IMR-90 (cell line): ENCODE data around the gene KIRREL2. TPM values are rescaled to one million over a fixed set of nuclear protein-coding genes. Genes with fewer than 3 reads are reported as not detected.
A peak's percentile ranks its signal among the peaks of the same experiment; 100 is the strongest.

Experiments used
- ATAC-seq: fragments of 200-7000 bp; cut with Tn5 transposase; 2 replicates; pipeline ENCODE4 v1.9.1; 2020; ENCODE audit warnings: low read depth, mild to moderate bottlenecking, moderate library complexity
- BruUV-seq: library from RNA; stranded (reverse); fragments of 400-500 nt; replicated peaks from 2 replicates; lab custom pipeline; 2021; lab: Mats Ljungman, UMichigan
- CTCF ChIA-PET: fragments of 300-600 bp; formaldehyde crosslinking; extraction: SDS; loops from one replicate; lab custom pipeline; 2021; ENCODE audit warnings: antibody characterized with exemption; lab: Yijun Ruan, JAX
- POLR2A ChIA-PET: fragments of 300-600 bp; sonication (Branson Sonifier 250); formaldehyde crosslinking; loops from one replicate; lab custom pipeline; 2022; ENCODE audit warnings: antibody characterized with exemption; ENCODE audit not compliant: unreplicated experiment; lab: Charles Lee
- DNase-seq: peaks from one replicate; pipeline ENCODE4 v3.0.0; 2013
- H2AFZ ChIP-seq: replicated peaks from 2 replicates; pipeline ENCODE3; 2013; ENCODE audit warnings: low read length, mild to moderate bottlenecking; ENCODE audit not compliant: poor library complexity
- H2AK5ac ChIP-seq: 2 replicates; pipeline ENCODE4 v1.6.1; 2013; ENCODE audit warnings: low read depth, low read length, inconsistent platforms
- H2AK9ac ChIP-seq: replicated peaks from 2 replicates; pipeline ENCODE3; 2013; ENCODE audit warnings: mild to moderate bottlenecking, low read depth, low read length, moderate library complexity; ENCODE audit not compliant: poor library complexity
- H2BK120ac ChIP-seq: 2 replicates; pipeline ENCODE4 v1.6.1; 2013; ENCODE audit warnings: low read depth, low read length, inconsistent platforms
- H2BK15ac ChIP-seq: 3 replicates; pipeline ENCODE4 v1.6.1; 2013; ENCODE audit warnings: low read depth, low read length, inconsistent platforms
- H2BK20ac ChIP-seq: 2 replicates; pipeline ENCODE4 v1.6.1; 2013; ENCODE audit warnings: low read depth, mild to moderate bottlenecking, inconsistent platforms, low read length, moderate library complexity
- H2BK5ac ChIP-seq: 2 replicates; pipeline ENCODE4 v1.6.1; 2013; ENCODE audit warnings: mild to moderate bottlenecking, low read depth, low read length, inconsistent platforms; ENCODE audit not compliant: poor library complexity, severe bottlenecking
- H3K14ac ChIP-seq: replicated peaks from 2 replicates; pipeline ENCODE4 v1.6.1; 2013; ENCODE audit warnings: low read depth, low read length, inconsistent platforms
- H3K18ac ChIP-seq: 2 replicates; pipeline ENCODE4 v1.6.1; 2013; ENCODE audit warnings: low read depth, low read length, control low read depth
- H3K23ac ChIP-seq: 2 replicates; pipeline ENCODE4 v1.6.1; 2013; ENCODE audit warnings: low read depth, low read length, inconsistent platforms
- H3K27ac ChIP-seq: 2 replicates; pipeline ENCODE4 v1.5.1; 2013; ENCODE audit warnings: mild to moderate bottlenecking, control low read depth, low read length; ENCODE audit not compliant: insufficient read depth
- H3K27me3 ChIP-seq: 2 replicates; pipeline ENCODE4 v1.6.1; 2013; ENCODE audit warnings: low read length; ENCODE audit not compliant: control insufficient read depth, insufficient read depth
- H3K36me3 ChIP-seq: 2 replicates; pipeline ENCODE4 v1.6.1; 2013; ENCODE audit warnings: low read length, mixed read lengths; ENCODE audit not compliant: control insufficient read depth, insufficient read depth
- H3K4ac ChIP-seq: 2 replicates; pipeline ENCODE4 v1.6.1; 2013; ENCODE audit warnings: low read depth, low read length, inconsistent platforms
- H3K4me1 ChIP-seq: 2 replicates; pipeline ENCODE4 v1.6.1; 2013; ENCODE audit warnings: low read length, mixed read lengths; ENCODE audit not compliant: control insufficient read depth, insufficient read depth
- H3K4me2 ChIP-seq: 2 replicates; pipeline ENCODE4 v1.6.1; 2013; ENCODE audit warnings: low read depth, mild to moderate bottlenecking, control low read depth, low read length, moderate library complexity
- H3K4me3 ChIP-seq: 2 replicates; pipeline ENCODE4 v1.5.1; 2013; ENCODE audit warnings: low read depth, mild to moderate bottlenecking, control low read depth, low read length, moderate library complexity; ENCODE audit not compliant: insufficient read depth
- H3K56ac ChIP-seq: 2 replicates; pipeline ENCODE4 v1.6.1; 2013; ENCODE audit warnings: low read length, inconsistent platforms; ENCODE audit not compliant: insufficient read depth; ENCODE audit errors: extremely low read depth
- H3K79me1 ChIP-seq, 2 experiments: 2 replicates each; pipeline ENCODE4 v1.6.1; 2013; ENCODE audit warnings: low read length in 2 of 2, inconsistent platforms in 1 of 2, low read depth in 1 of 2
- H3K9ac ChIP-seq: 2 replicates; pipeline ENCODE4 v1.6.1; 2013; ENCODE audit warnings: low read depth, low read length, control low read depth
- H3K9me1 ChIP-seq: 2 replicates; pipeline ENCODE4 v1.6.1; 2013; ENCODE audit warnings: low read length, inconsistent platforms; ENCODE audit not compliant: insufficient read depth
- H3K9me3 ChIP-seq: 2 replicates; pipeline ENCODE4 v1.6.1; 2013; ENCODE audit warnings: low read length; ENCODE audit not compliant: control insufficient read depth, insufficient read depth
- H4K20me1 ChIP-seq: 2 replicates; pipeline ENCODE4 v1.6.1; 2013; ENCODE audit warnings: low read length, inconsistent platforms; ENCODE audit not compliant: insufficient read depth
- H4K5ac ChIP-seq: 2 replicates; pipeline ENCODE4 v1.6.1; 2013; ENCODE audit warnings: mild to moderate bottlenecking, low read depth, low read length, control low read depth
- H4K8ac ChIP-seq, 2 experiments: 2 replicates each; pipeline ENCODE4 v1.6.1; 2013; ENCODE audit warnings: low read depth in 2 of 2, low read length in 2 of 2, control low read depth in 1 of 2, inconsistent platforms in 1 of 2
- H4K91ac ChIP-seq: 2 replicates; pipeline ENCODE4 v1.6.1; 2013; ENCODE audit warnings: low read depth, low read length, inconsistent platforms; ENCODE audit not compliant: insufficient read depth
- BHLHE40 ChIP-seq: fragments of 150-350 bp; IDR thresholded peaks from 2 replicates; pipeline ENCODE4 v1.6.1; 2016; ENCODE audit warnings: mild to moderate bottlenecking, low read depth, low read length
- CHD1 ChIP-seq: IDR thresholded peaks from 2 replicates; pipeline ENCODE4 v1.6.1; 2012; ENCODE audit warnings: low read depth, low read length, improper control_type of control experiment
- MAFK ChIP-seq: IDR thresholded peaks from 2 replicates; pipeline ENCODE4 v1.6.1; 2012; ENCODE audit warnings: low read depth, low read length, improper control_type of control experiment
- RAD21 ChIP-seq: IDR thresholded peaks from 2 replicates; pipeline ENCODE4 v1.6.1; 2012; ENCODE audit warnings: low read length, improper control_type of control experiment
- RCOR1 ChIP-seq: IDR thresholded peaks from 2 replicates; pipeline ENCODE4 v1.6.1; 2012; ENCODE audit warnings: mild to moderate bottlenecking, low read length, improper control_type of control experiment; ENCODE audit not compliant: insufficient replicate concordance
- SMC3 ChIP-seq: fragments of 150-350 bp; IDR thresholded peaks from 2 replicates; pipeline ENCODE4 v1.6.1; 2016; ENCODE audit warnings: low read depth, mild to moderate bottlenecking, antibody characterized with exemption, low read length, moderate library complexity
- WGBS, 2 experiments: methylation state at CpG; one replicate each; pipeline versions ENCODE4 v1.1.5 to v1.1.7; 2013; ENCODE audit warnings: missing lambda C conversion rate in 2 of 2; ENCODE audit not compliant: insufficient read length in 1 of 2; ENCODE audit errors: extremely low coverage in 2 of 2; 5-methylcytosine and 5-hydroxymethylcytosine counted together
- dilution Hi-C: fragments of 300-500 bp; cut with HindIII; formaldehyde crosslinking; loops from one replicate; pipeline ENCODE4 v1.14.3; 2018; ENCODE audit warnings: low sequenced_read_pairs; ENCODE audit not compliant: unreplicated experiment
- in situ Hi-C: fragments of 300-500 bp; cut with MboI; formaldehyde crosslinking; loops from 3 replicates; pipeline ENCODE4 v1.14.3; 2019; ENCODE audit warnings: low sequenced_read_pairs, inconsistent platforms, mixed read lengths
- intact Hi-C: fragments of 100-400 bp; cut with micrococcal nuclease; formaldehyde crosslinking; loops from 2 replicates; pipeline ENCODE4 v1.10.0; 2022
- polyA plus RNA-seq, 3 experiments: library from polyadenylated mRNA; depleted of rRNA; stranded (reverse); fragments of >200 nt; gene quantifications; 2 replicates each; pipeline ENCODE4 v1.2.3, GENCODE V29; 2012; ENCODE audit warnings: low replicate concordance in 1 of 3
- total RNA-seq: library from RNA; depleted of rRNA; stranded (reverse); fragments of >200 nt; gene quantifications from 2 replicates; pipeline ENCODE4 v1.2.3, GENCODE V29; 2012
- TF ChIP-seq, protein P1 (sequence below): conservative IDR thresholded peaks from 2 replicates; pipeline ENCODE4 v1.5.1; 2012; ENCODE audit warnings: mild to moderate bottlenecking, low read depth, low read length, improper control_type of control experiment

KIRREL2 gene
- total and polyA plus RNA-seq, 2 of the 4 experiments (the other 2 are of a cell fraction) = not detected

DNA sequence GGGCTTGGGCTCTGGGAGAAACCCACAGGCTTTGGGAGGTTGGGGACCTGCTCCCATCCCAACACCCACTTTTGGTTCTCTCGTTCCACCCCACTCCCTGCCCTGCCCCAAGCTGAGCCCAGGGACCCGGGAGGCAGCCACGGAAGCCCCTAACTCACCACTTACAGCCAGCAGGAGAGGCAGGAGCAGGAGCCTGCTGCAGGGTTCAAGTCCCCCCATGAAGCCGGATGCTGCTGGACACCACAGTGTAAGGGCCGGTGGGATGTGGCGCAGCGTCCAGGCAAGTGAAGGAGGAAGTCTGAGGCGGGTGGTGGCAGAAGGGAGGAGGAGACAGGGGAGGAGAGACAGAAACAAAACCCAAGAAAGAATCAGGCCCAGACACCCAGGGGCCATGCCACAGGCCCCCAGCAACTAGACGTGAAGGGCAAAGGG lies 51.3 kb downstream of the KIRREL2 start, which contains the start of gene TYROBP:
Gene TYROBP (minus strand): TSS at position 286 of the 432 bp plus-strand sequence. CDS start 67 bp downstream, at position 219.
- BruUV-seq = no TSS peak
- Histone ChIP-seq H3K79me1 (no peaks in the 10 kb centered on the region; a peak in 3 of 4 replicates), H3K4me1 (peaks cover 20% of the 10 kb centered on the region), H3K4me3 (no peak within 1 kb of the TSS), H2BK5ac (no peak within 1 kb of the TSS), H2AK9ac (peak within 1 kb of the TSS; percentile 37), H2AK5ac (peak within 1 kb of the TSS; percentile 88; the same call in 1 of the 2 replicates), H3K9ac (no peak within 1 kb of the TSS), H4K91ac (no peak within 1 kb of the TSS), H2BK20ac (no peak within 1 kb of the TSS), H3K4ac (peak within 1 kb of the TSS; percentile 65; the same call in 1 of the 2 replicates), H2BK120ac (no peak within 1 kb of the TSS; the same call in 1 of the 2 replicates), H2AFZ (no peak within 1 kb of the TSS), H4K20me1 (no peaks in the 10 kb centered on the region), H3K14ac (0 out of 2 replicates have a peak within 1 kb of the TSS, but pooled peaks have one; percentile 27), H4K8ac (peak within 1 kb of the TSS; percentile 74 to 78; a peak in 2 of 4 replicates), H3K36me3 (no peaks in the 10 kb centered on the region), H3K27ac (no peak within 1 kb of the TSS), H3K56ac (no peak within 1 kb of the TSS), H3K9me1 (peaks cover 8% of the 10 kb centered on the region), H3K27me3 (no peaks in the 10 kb centered on the region), H3K18ac (no peak within 1 kb of the TSS; the same call in 1 of the 2 replicates), H2BK15ac (peak within 1 kb of the TSS; percentile 38; the same call in 1 of the 3 replicates), H3K4me2 (no peak within 1 kb of the TSS), H3K23ac (no peak within 1 kb of the TSS), H3K9me3 (no peaks in the 10 kb centered on the region), H4K5ac (peak within 1 kb of the TSS; percentile 54)
- 83% methylated on average over 1 of the region's 9 CpGs; no CpG with 5 or more reads in 1 of the 2 experiments for WGBS, 2 experiments
- DNase-seq (no peak), ATAC-seq (no peak)
- POLR2A ChIA-PET = no interaction called here
- in situ Hi-C loops (no loop called here), intact Hi-C loops (no loop called here), dilution Hi-C loops (no loop called here)
- TF ChIP-seq MAFK = no peak
- TF ChIP-seq CHD1 = no peak
- TF ChIP-seq BHLHE40 = no peak
- no peak for TF ChIP-seq RAD21
- TF ChIP-seq RCOR1 = no peak
- TF ChIP-seq SMC3 = no peak
- TF ChIP-seq, protein P1, sequence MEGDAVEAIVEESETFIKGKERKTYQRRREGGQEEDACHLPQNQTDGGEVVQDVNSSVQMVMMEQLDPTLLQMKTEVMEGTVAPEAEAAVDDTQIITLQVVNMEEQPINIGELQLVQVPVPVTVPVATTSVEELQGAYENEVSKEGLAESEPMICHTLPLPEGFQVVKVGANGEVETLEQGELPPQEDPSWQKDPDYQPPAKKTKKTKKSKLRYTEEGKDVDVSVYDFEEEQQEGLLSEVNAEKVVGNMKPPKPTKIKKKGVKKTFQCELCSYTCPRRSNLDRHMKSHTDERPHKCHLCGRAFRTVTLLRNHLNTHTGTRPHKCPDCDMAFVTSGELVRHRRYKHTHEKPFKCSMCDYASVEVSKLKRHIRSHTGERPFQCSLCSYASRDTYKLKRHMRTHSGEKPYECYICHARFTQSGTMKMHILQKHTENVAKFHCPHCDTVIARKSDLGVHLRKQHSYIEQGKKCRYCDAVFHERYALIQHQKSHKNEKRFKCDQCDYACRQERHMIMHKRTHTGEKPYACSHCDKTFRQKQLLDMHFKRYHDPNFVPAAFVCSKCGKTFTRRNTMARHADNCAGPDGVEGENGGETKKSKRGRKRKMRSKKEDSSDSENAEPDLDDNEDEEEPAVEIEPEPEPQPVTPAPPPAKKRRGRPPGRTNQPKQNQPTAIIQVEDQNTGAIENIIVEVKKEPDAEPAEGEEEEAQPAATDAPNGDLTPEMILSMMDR = no peak
- CTCF ChIA-PET = no interaction called here
